Mesendoderm (in vitro differentiated cells): ENCODE data around the gene CLIC1.
A peak's percentile ranks its signal among the peaks of the same experiment; 100 is the strongest.

Experiments
- DNase-seq: peaks from one replicate; pipeline ENCODE4 v3.0.0; 2013
- H2AK5ac ChIP-seq: 2 replicates; pipeline ENCODE4 v1.6.1; 2013; ENCODE audit warnings: low read length, inconsistent platforms
- H2BK120ac ChIP-seq: 2 replicates; pipeline ENCODE4 v1.6.1; 2013; ENCODE audit warnings: low read depth, mild to moderate bottlenecking, low read length, moderate library complexity, mixed read lengths
- H2BK15ac ChIP-seq: replicated peaks from 2 replicates; pipeline ENCODE4 v1.6.1; 2013; ENCODE audit warnings: low read depth, mild to moderate bottlenecking, moderate library complexity
- H2BK5ac ChIP-seq: 2 replicates; pipeline ENCODE4 v1.6.1; 2013; ENCODE audit warnings: low read length, inconsistent platforms
- H3K18ac ChIP-seq: 2 replicates; pipeline ENCODE4 v1.6.1; 2013; ENCODE audit warnings: mild to moderate bottlenecking, low read length, mixed read lengths
- H3K23ac ChIP-seq: one replicate; pipeline ENCODE4 v1.6.1; 2013; ENCODE audit warnings: low read length
- H3K27ac ChIP-seq: 2 replicates; pipeline ENCODE4 v1.5.1; 2013; ENCODE audit warnings: low read depth, mild to moderate bottlenecking, inconsistent platforms, low read length, moderate library complexity
- H3K27me3 ChIP-seq: 2 replicates; pipeline ENCODE4 v1.6.1; 2013; ENCODE audit warnings: low read length, control low read depth, mild to moderate bottlenecking, inconsistent platforms; ENCODE audit not compliant: insufficient read depth, poor library complexity
- H3K36me3 ChIP-seq: 2 replicates; pipeline ENCODE4 v1.6.1; 2013; ENCODE audit warnings: low read length, inconsistent platforms; ENCODE audit not compliant: control insufficient read depth, insufficient read depth
- H3K4ac ChIP-seq: one replicate; pipeline ENCODE4 v1.6.1; 2013; ENCODE audit warnings: low read depth, mild to moderate bottlenecking, low read length, moderate library complexity
- H3K4me1 ChIP-seq: 2 replicates; pipeline ENCODE4 v1.6.1; 2013; ENCODE audit warnings: low read depth, low read length, inconsistent platforms; ENCODE audit not compliant: control insufficient read depth
- H3K4me2 ChIP-seq: 2 replicates; pipeline ENCODE4 v1.6.1; 2013; ENCODE audit warnings: low read length
- H3K4me3 ChIP-seq: 2 replicates; pipeline ENCODE4 v1.5.1; 2013; ENCODE audit warnings: mild to moderate bottlenecking, low read length
- H3K56ac ChIP-seq: one replicate; pipeline ENCODE4 v1.6.1; 2013; ENCODE audit warnings: low read length
- H3K79me1 ChIP-seq: 2 replicates; pipeline ENCODE4 v1.6.1; 2013; ENCODE audit warnings: low read length, inconsistent platforms
- H3K79me2 ChIP-seq: 2 replicates; pipeline ENCODE4 v1.6.1; 2013; ENCODE audit warnings: mild to moderate bottlenecking, low read length; ENCODE audit not compliant: control insufficient read depth, insufficient read depth
- H3K9ac ChIP-seq: 2 replicates; pipeline ENCODE4 v1.6.1; 2013; ENCODE audit warnings: low read length, inconsistent platforms
- H4K5ac ChIP-seq: one replicate; pipeline ENCODE4 v1.6.1; 2013; ENCODE audit warnings: low read length
- H4K8ac ChIP-seq: one replicate; pipeline ENCODE4 v1.6.1; 2013; ENCODE audit warnings: low read depth, mild to moderate bottlenecking, control low read depth, low read length, moderate library complexity
- WGBS: extraction: QIAGEN DNeasy Blood & Tissue Kit; methylation state at CpG from one replicate; pipeline ENCODE4 v1.1.7; 2013; ENCODE audit warnings: low lambda C conversion rate, missing lambda C conversion rate; ENCODE audit not compliant: insufficient coverage; ENCODE audit errors: extremely low coverage; 5-methylcytosine and 5-hydroxymethylcytosine counted together

CLIC1 gene

GRCh38 chr6:31733734-31734133 lies 2.6 kb downstream of the CLIC1 start:
- Histone ChIP-seq H3K56ac (peak overlapping the region; percentile 99), H3K18ac (no peak overlapping the region), H2BK15ac (no peak overlapping the region), H3K4me2 (no peak overlapping the region), H3K36me3 (peaks cover 16% of the 10 kb centered on the region), H3K4me3 (no peak overlapping the region), H3K79me1 (peaks cover 13% of the 10 kb centered on the region), H3K9ac (peak overlapping the region; percentile 100), H2BK120ac (no peak overlapping the region), H2BK5ac (no peak overlapping the region), H3K79me2 (peaks cover 29% of the 10 kb centered on the region), H3K4ac (no peak overlapping the region), H3K27me3 (no peaks in the 10 kb centered on the region), H4K5ac (no peak overlapping the region), H3K27ac (no peak overlapping the region), H4K8ac (no peak overlapping the region), H3K4me1 (peaks cover 20% of the 10 kb centered on the region), H2AK5ac (peak overlapping the region; percentile 80), H3K23ac (no peak overlapping the region)
- no peak for DNase-seq
- no CpG with 5 or more reads among the region's 4 CpGs for WGBS

GRCh38 chr6:31732029-31732428 lies 4.3 kb downstream of the CLIC1 start:
- Histone ChIP-seq H4K8ac (no peak overlapping the region), H3K4me3 (no peak overlapping the region), H3K79me2 (peaks cover 32% of the 10 kb centered on the region), H2AK5ac (no peak overlapping the region), H2BK120ac (no peak overlapping the region), H3K56ac (no peak overlapping the region), H3K27ac (no peak overlapping the region), H3K36me3 (peaks cover 18% of the 10 kb centered on the region), H3K18ac (no peak overlapping the region), H2BK5ac (no peak overlapping the region), H3K4me2 (no peak overlapping the region), H2BK15ac (no peak overlapping the region), H3K4me1 (peaks cover 12% of the 10 kb centered on the region), H3K27me3 (no peaks in the 10 kb centered on the region), H3K4ac (no peak overlapping the region), H3K23ac (no peak overlapping the region), H3K9ac (no peak overlapping the region), H4K5ac (no peak overlapping the region), H3K79me1 (peaks cover 21% of the 10 kb centered on the region)
- no CpG with 5 or more reads among the region's 3 CpGs for WGBS
- no peak for DNase-seq

DNA sequence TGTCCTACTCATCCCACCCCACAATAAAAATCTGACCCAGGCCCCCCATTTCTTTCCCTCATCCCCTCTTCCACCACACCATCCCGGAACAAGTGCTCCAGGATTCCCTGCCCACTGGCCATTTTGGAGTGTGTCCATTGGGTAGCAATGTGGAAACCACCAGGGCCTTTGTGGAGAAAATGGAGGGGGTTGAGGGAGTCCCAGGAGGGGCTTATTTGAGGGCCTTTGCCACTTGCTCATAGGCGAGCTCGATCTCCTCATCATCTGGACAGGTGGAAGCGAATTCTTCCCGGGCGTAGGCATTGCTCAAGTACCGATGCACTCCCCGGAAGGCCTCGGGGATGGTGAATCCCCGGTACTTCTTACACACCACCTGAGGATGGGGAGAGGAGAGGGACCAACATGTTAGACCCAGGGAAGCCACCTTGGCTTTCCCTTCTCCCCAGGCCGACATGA lies 5.7 kb downstream of the CLIC1 start:
- Histone ChIP-seq H4K8ac (no peak overlapping the region), H2BK5ac (no peak overlapping the region), H3K23ac (no peak overlapping the region), H2AK5ac (no peak overlapping the region), H2BK15ac (no peak overlapping the region), H3K79me2 (peaks cover 26% of the 10 kb centered on the region), H2BK120ac (no peak overlapping the region), H4K5ac (no peak overlapping the region), H3K4me1 (peaks cover 9% of the 10 kb centered on the region), H3K27ac (no peak overlapping the region), H3K56ac (peak overlapping the region; percentile 80), H3K4me2 (no peak overlapping the region), H3K4me3 (no peak overlapping the region), H3K79me1 (peaks cover 21% of the 10 kb centered on the region), H3K4ac (no peak overlapping the region), H3K27me3 (no peaks in the 10 kb centered on the region), H3K36me3 (peaks cover 20% of the 10 kb centered on the region), H3K18ac (no peak overlapping the region), H3K9ac (peak overlapping the region; percentile 68)
- DNase-seq = no peak
- WGBS = no CpG with 5 or more reads among the region's 11 CpGs

DNA sequence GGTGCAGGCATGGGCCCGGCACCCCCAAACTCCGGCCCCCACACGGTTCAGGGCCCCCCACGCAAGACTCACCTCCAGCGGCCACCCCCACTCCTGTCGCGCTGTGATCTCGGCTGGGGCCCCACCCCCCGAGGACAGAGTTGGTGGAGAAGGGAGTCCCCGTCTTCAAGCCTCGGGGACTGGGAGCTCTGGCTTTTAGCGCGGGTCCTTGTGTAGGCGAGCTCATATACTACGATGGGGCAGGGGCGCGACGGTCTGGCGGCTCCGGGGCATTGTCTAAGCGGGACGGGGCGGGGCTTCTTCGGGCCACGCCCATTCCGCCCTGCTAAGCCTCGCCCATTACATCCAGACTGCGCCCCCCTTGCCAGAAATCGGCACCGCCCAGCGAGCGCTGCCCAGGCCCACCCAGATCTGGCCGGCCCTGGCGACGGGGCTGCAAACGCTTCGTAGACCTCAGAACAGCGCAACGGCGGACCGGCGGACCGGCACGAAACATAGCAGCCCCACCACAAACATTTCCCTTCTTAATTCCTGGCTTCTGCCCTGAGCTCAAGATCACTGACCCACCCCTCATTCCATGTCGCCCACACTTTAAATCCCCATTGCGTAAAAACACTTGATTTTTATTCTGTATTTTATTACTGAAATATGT lies 6.2 kb downstream of the CLIC1 start:
- peak overlapping the region; percentile 30 for H3K23ac ChIP-seq
- peak overlapping the region; percentile 3 for H2BK120ac ChIP-seq
- peak overlapping the region; percentile 86 for H2BK5ac ChIP-seq
- no peaks in the 10 kb centered on the region for H3K27me3 ChIP-seq
- H3K27ac ChIP-seq = peak overlapping the region; percentile 86
- H3K18ac ChIP-seq = peak overlapping the region; percentile 69
- no CpG with 5 or more reads among the region's 46 CpGs for WGBS
- no peak overlapping the region for H4K8ac ChIP-seq
- peaks cover 20% of the 10 kb centered on the region for H3K36me3 ChIP-seq
- peaks cover 20% of the 10 kb centered on the region for H3K79me2 ChIP-seq
- H2BK15ac ChIP-seq = no peak overlapping the region
- H3K9ac ChIP-seq = peak overlapping the region; percentile 96
- peaks cover 21% of the 10 kb centered on the region for H3K79me1 ChIP-seq
- DNase-seq = peak; percentile 94
- H3K4me3 ChIP-seq = peak overlapping the region; percentile 90
- no peak overlapping the region for H4K5ac ChIP-seq
- peak overlapping the region; percentile 97 for H3K56ac ChIP-seq
- peaks cover 9% of the 10 kb centered on the region for H3K4me1 ChIP-seq
- H3K4me2 ChIP-seq = peak overlapping the region; percentile 37
- H3K4ac ChIP-seq = peak overlapping the region; percentile 70
- no peak overlapping the region for H2AK5ac ChIP-seq

- H3K4ac ChIP-seq = peak overlapping the region; percentile 70
- H3K4me2 ChIP-seq = peak overlapping the region; percentile 74
- peaks cover 21% of the 10 kb centered on the region for H3K79me1 ChIP-seq
- H4K8ac ChIP-seq = no peak overlapping the region
- peak overlapping the region; percentile 3 for H2BK120ac ChIP-seq
- peaks cover 9% of the 10 kb centered on the region for H3K4me1 ChIP-seq
- H2AK5ac ChIP-seq = no peak overlapping the region
- H3K27me3 ChIP-seq = no peaks in the 10 kb centered on the region
- peak overlapping the region; percentile 97 for H3K56ac ChIP-seq
- peaks cover 15% of the 10 kb centered on the region for H3K79me2 ChIP-seq
- H3K9ac ChIP-seq = peak overlapping the region; percentile 96
- peak overlapping the region; percentile 30 for H3K23ac ChIP-seq
- H3K4me3 ChIP-seq = peak overlapping the region; percentile 90
- peak overlapping the region; percentile 86 for H3K27ac ChIP-seq
- no peak overlapping the region for H4K5ac ChIP-seq
- H2BK15ac ChIP-seq = no peak overlapping the region
- no CpG with 5 or more reads among the region's 29 CpGs for WGBS
- peak; percentile 97 for DNase-seq
- peaks cover 20% of the 10 kb centered on the region for H3K36me3 ChIP-seq
- peak overlapping the region; percentile 69 for H3K18ac ChIP-seq
- peak overlapping the region; percentile 86 for H2BK5ac ChIP-seq
These were observed 6.8 kb downstream of the CLIC1 start for GRCh38 chr6:31729515-31729978.
